T1000 (cell line): Measurements from ENCODE around the gene PRPF38A.
A peak's percentile ranks its signal among the peaks of the same experiment; 100 is the strongest.
"Not testable (repeated sequence)": the region's sequence is repeated elsewhere in the genome, so short reads cannot be mapped to it uniquely, and the experiment has no call there.

Experiments
- DNase-seq: peaks from one replicate; lab custom pipeline; 2025; ENCODE audit warnings: mixed read lengths; lab: John Stamatoyannopoulos, UW

The PRPF38A gene, protein sequence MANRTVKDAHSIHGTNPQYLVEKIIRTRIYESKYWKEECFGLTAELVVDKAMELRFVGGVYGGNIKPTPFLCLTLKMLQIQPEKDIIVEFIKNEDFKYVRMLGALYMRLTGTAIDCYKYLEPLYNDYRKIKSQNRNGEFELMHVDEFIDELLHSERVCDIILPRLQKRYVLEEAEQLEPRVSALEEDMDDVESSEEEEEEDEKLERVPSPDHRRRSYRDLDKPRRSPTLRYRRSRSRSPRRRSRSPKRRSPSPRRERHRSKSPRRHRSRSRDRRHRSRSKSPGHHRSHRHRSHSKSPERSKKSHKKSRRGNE

DNA sequence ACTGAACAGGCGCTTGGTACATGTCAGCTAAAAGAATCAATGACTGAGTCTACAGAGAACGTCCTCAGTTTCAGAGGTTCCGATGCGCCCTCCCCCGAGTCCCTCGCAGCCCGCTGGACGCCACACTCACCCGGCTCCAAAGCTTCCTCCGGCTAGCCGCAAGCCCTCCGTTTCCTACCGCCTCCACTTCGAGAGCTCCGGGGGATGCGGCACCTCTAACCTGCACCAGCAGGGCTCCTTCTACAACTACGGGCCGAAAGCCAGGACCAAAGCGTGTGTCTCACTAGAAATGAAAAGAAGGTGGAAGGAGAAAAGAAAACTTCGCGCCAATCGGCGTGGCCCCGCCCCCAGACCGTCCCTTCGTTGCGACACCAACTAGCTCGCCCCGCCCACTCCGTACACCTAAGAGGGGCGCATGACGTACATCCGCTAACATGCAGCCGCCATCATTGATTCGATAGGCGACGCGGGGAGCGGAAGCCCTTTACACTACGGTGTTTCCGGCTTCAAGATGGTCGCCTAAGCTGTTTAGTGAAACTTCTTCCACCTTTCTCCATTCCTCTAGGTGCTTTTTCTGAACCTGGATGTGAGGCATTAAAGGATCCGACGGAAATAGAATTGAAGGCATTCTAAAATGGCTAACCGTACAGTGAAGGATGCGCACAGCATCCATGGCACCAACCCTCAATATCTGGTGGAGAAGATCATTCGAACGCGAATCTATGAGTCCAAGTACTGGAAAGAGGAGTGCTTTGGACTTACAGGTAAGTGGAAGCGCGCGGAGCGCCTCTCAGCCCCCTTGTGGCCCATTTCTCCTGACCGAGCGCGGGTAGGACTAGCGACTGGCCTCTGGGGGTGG is at the start of gene PRPF38A, which contains the start of gene ORC1:
PRPF38A (plus strand) TSS at position 487 of the 859 bp plus-strand sequence; CDS start at position 635, 148 bp downstream.
ORC1 (minus strand) TSS at position 308 of the 859 bp plus-strand sequence. CDS start 2,200 bp downstream, outside the sequence.
- peak; percentile 91 for DNase-seq

DNA sequence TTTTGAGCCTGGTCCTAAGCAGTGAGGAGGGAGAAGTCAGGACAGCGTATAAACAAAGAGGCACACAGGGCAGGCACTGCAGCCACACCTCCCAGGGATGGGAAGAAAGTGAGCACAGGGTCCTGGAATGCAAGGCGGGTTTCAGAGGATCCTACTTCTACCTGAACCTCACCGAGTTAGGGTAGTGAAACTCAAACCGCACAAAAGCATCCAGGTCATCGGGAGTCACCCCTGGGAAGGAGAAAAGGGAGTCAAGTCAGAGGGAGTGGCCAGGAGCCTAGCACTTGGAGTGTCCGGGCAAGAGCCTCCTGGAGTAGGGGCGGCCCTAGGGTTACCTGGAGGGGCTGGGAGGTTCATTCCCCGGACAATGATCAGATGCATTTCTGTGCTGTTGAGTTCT is 49.0 kb upstream of the PRPF38A start:
- no peak for DNase-seq

- DNase-seq, result no peak
Observed at GRCh38 chr1:52355847-52356505, 48.4 kb upstream of the PRPF38A start.

- DNase-seq, result no peak
Observed at GRCh38 chr1:52356818-52357355, 47.5 kb upstream of the PRPF38A start.

GRCh38 chr1:52357397-52357796 is 47.0 kb upstream of the PRPF38A start:
- DNase-seq, result no peak

DNA sequence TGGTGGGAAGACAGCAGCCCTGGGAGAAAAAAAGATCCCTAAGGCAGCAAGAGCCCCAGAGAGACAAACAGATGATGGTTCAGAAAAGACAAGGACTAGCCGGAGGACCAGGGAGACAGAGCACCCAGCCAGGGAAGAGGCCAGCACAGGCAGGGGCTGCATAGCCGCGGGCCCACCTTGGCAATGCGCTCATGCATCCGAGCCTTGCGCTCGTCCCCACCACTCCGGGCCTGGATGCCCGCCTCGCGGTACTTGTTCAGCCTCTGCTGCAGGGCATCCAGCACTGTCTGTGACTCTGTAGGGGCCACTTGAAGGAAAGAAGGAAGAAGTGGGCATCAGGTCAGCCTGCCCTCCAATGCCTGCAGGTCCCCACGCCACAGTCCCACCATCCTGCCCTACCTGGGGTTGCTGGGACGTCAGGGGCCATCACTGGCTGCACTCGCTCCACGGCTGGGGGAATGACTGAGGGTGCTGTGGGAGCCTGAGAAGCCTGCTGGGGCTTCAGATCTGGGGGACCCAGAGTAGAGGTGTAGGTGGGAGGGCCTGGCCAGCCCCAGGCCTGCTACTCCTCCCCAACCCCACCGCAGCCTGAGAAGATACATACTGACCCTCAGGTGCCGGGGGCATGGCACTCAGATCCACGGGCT is 45.4 kb upstream of the PRPF38A start:
- no peak for DNase-seq

DNA sequence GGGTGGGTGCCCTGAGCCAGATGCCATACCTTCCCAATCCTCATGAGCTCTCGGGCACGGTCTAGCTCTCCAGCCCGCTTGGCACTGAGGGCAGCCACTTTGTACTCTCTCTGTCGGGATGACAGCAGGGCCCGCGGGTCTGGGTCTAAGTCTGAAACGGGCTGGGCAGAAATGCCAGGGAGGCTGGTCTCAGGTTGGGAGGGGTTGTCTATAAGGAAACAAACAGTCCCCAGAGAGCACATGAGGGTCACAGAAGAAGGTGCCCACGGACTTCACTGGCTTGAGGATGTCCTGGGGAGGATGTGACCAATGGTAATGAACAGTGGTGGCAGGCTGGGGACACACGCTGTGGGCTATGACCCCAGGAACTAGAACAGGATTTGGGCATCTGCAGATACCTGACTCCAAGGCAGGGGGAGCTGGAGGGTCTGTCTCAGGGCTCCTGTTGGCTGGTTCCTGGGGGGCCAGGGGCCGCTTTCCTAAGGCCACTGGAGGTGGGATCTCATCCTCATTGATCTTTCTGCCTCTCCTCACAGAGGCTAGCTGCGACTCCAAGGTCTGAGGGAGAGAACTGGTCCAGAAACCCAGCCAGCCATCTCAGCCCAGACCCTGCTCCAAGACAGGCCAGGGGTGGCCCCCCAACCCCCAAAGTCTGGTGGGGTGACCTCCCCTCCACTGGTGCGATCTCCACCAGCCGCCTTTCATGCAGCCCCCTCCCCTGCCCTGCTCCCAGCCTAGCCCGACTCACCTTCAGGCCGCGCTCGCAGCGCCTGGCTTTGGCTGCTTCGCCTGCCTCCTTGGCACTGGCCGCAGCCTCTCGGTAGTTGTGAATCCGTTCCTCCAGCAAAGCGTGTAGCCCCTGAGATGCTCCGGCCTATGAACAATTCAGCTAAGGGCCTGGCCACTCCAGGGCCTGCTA is 44.5 kb upstream of the PRPF38A start:
- no peak for DNase-seq

GRCh38 chr1:52360595-52360968 is 43.8 kb upstream of the PRPF38A start:
- DNase-seq, result no peak

DNA sequence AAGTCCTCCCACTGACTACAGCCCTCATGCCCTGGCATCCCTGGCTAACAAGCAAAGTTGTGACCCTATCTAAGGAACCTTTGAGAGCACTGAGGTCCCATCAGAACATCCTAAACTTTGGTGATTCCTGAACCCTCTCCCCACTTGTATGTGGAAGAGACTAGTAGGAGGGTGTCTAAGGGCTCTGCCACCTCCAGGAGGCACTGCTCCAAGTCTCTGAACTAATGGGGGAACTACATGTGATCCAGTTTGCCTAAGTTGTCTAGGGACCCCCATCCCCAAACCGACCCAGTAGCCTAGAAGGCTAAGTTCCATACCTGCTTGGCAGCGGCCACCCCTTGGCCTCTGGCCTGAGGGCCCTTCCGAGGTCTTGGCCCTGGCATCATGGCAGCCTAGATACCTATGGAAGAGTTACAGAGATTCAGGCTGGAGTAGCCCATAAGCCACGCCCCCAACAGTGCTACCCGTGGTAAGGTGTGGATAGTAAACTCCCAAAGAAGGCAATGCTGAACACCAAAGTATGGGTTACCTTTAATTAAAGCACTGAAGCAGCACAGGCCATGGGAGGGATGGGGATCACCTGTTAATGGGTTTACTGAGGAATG is 40.1 kb upstream of the PRPF38A start:
- no peak for DNase-seq

- DNase-seq, result peak; percentile 53
Observed at GRCh38 chr1:52365071-52365745, 39.2 kb upstream of the PRPF38A start.

DNA sequence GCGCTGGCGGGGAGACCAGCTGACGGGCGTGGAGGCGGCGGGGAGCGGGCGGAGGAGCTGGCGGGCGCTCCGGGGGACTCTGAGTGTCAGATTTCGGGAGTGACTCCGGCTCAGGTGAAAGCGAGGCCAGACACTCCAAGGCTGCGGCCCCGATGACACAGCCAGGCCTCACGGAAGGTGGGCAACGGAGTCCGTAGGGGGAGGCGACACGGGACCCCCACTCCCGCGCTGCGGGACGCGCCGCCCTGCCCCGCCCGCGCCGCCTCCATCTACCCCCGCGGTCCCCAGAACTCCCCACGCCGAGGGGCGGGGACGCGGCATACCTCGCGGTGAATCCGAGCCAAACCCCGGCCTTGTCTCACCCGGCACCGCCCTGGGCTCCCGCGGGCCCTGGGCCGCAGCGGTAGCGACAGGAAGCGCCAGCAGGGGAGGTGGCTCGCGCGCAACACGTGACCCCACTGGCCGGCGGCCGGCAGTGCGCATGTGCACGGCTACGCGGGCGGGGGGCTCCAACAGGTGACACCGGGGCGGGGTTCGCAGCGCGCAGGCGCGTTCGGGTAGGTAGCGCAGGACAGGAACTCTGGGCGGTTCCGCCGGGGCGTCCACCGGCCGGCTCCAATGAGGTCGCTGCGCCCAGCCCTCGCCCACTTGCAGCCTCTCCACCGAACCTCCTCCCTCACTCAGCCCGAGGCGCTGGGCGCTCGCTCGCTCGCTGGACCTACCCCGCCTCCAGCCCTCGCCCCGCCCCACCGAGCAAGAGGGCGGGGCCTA is 38.5 kb upstream of the PRPF38A start, which contains the start of gene CC2D1B:
CC2D1B (minus strand) TSS at position 460 of the 771 bp plus-strand sequence. CDS start 1,585 bp downstream, outside the sequence.
- peak; percentile 99 for DNase-seq

DNA sequence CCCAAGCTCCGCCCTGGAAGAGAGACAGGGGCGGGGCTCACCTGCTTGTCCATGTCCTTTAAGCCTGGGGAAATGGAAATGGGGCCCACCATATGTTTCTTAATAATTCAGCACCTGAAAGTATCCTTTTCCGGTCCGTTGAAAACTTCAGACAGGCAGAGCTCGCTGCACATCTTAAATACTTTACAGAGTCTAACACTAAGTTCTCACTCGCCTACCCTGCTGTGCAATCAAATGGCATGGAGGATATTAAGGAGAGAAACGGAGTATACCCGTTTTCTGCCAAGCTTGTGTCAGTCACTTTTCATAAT is 37.9 kb upstream of the PRPF38A start:
- no peak for DNase-seq

DNA sequence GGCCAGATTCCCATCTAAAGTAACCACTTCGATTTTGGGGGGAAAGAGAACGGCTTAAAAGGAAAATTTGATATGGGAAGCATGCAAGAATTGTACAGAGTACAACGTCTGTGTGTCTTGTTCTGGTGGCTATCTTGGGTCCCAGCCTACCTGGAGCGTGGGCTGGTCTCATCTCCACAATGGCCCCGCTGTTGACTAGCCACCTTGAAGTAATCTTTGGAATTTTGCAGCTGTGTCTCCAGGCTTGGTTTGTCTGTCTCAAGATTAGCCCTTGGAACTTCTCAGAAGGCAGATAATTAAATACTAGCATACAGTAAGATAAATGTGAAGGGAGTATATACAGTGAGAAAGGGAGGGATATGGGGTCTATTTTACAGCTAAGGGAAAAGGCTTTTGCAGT is 37.1 kb upstream of the PRPF38A start:
- DNase-seq, result no peak

GRCh38 chr1:52368383-52369172 is 35.8 kb upstream of the PRPF38A start:
- DNase-seq, result peak; percentile 6

DNA sequence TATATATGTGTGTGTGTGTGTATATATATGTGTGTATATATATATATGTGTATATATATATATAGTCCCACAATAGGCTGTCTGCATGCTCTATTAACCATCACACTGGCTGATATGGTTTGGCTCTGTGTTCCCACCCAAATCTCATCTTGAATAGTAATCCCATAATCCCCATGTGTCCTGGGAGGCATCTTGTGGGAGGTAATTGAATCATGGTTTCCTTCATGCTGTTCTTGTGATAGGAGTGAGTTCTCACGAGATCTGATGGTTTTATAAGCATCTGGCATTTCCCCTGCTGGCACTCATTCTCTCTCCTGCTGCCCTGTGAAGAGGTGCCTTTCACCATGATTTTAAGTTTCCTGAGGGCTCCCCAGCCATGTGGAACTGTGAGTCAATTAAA is 34.6 kb upstream of the PRPF38A start:
- not testable (repeated sequence) for DNase-seq

- DNase-seq, result no peak
Observed at GRCh38 chr1:52385376-52385775, 19.0 kb upstream of the PRPF38A start.

GRCh38 chr1:52386458-52386857 is 17.9 kb upstream of the PRPF38A start:
- no peak for DNase-seq

- DNase-seq, result no peak
Observed at GRCh38 chr1:52393174-52393573, 11.2 kb upstream of the PRPF38A start.
